Lung (tissue), 13 donors: ENCODE measurements around the gene CCDC182. TPM values are rescaled to one million over a fixed set of nuclear protein-coding genes. Genes with fewer than 3 reads are reported as not detected.

Experiments used
- ATAC-seq: fragments of 200-7000 bp; cut with Tn5 transposase; one replicate; pipeline ENCODE4 v1.9.1; 2020; ENCODE audit warnings: moderate number of reproducible peaks; ENCODE audit not compliant: insufficient read depth, low FRiP score
- DNase-seq, 3 donors: peaks; one replicate each; pipeline ENCODE4 v3.0.0-alpha.2; 2013 to 2017
- H3K27ac ChIP-seq, 2 donors: one replicate each; pipeline ENCODE4 v1.5.1; 2013; ENCODE audit warnings: mild to moderate bottlenecking in 2 of 2, moderate library complexity in 2 of 2, control low read depth in 1 of 2, inconsistent platforms in 1 of 2, low read depth in 1 of 2, low read length in 1 of 2
- H3K27me3 ChIP-seq, 3 donors: one replicate each; pipeline ENCODE4 v1.5.1; 2013; ENCODE audit warnings: low read length in 2 of 3; ENCODE audit not compliant: control insufficient read depth in 3 of 3, insufficient read depth in 3 of 3
- H3K36me3 ChIP-seq, 4 donors: one replicate each; pipeline ENCODE4 v1.5.1; 2013; ENCODE audit warnings: low read length in 4 of 4, mild to moderate bottlenecking in 1 of 4, moderate library complexity in 1 of 4; ENCODE audit not compliant: control insufficient read depth in 4 of 4, insufficient read depth in 4 of 4
- H3K4me1 ChIP-seq, 5 donors: one replicate each; pipeline ENCODE4 v1.5.1; 2013; ENCODE audit warnings: low read length in 5 of 5, mild to moderate bottlenecking in 2 of 5, moderate library complexity in 1 of 5; ENCODE audit not compliant: control insufficient read depth in 5 of 5, insufficient read depth in 5 of 5
- H3K4me3 ChIP-seq: one replicate; pipeline ENCODE4 v1.5.1; 2013; ENCODE audit warnings: mild to moderate bottlenecking, control low read depth, moderate library complexity
- H3K9ac ChIP-seq, 2 donors: one replicate each; pipeline ENCODE4 v1.5.1; 2013; ENCODE audit warnings: low read length in 2 of 2, control low read depth in 1 of 2; ENCODE audit not compliant: insufficient read depth in 1 of 2
- H3K9me3 ChIP-seq, 4 donors: one replicate each; pipeline ENCODE4 v1.5.1; 2013; ENCODE audit warnings: low read length in 3 of 4, mild to moderate bottlenecking in 1 of 4, moderate library complexity in 1 of 4; ENCODE audit not compliant: control insufficient read depth in 4 of 4, insufficient read depth in 3 of 4
- whole genome bisulfite sequencing, 2 donors: extraction: QIAGEN DNeasy Blood & Tissue Kit; methylation state at CpG; one replicate each; pipeline ENCODE4 v1.1.7; 2013; 5-methylcytosine and 5-hydroxymethylcytosine counted together
- polyA plus RNA-seq, 2 donors: library from polyadenylated mRNA; stranded (reverse); fragments of 200-250 nt; gene quantifications; one replicate each; pipeline ENCODE4 v1.2.1, GENCODE V29; 2013
- small RNA-seq: library from RNA; depleted of rRNA; stranded (forward); fragments of <200 nt; gene quantifications from one replicate; pipeline ENCODE3, GENCODE V24; 2014; ENCODE audit warnings: low replicate concordance
- total RNA-seq, 2 donors: library from RNA; depleted of rRNA in 1 of 2; stranded (reverse); fragments of >200 nt in 1 of 2; gene quantifications; one replicate each; pipeline ENCODE4 v1.2.1, GENCODE V29; 2014 to 2021
- TF ChIP-seq, protein P1 (sequence below): IDR thresholded peaks from 2 replicates; pipeline ENCODE4 v1.5.1; 2012; ENCODE audit warnings: mild to moderate bottlenecking; ENCODE audit errors: control extremely low read depth, extremely low read depth
- donor health status: control.
- donor health status: control.
- donor health status: Bipolar disorder and iron deficiency.
- donor health status: healthy.
- donor health status: DM: yes; HTN: yes; CAD: no.

CCDC182 gene
- total and polyA plus RNA-seq, 4 donors, result not detected

GRCh38 chr17:57697197-57697596 lies 47.9 kb downstream of the CCDC182 start:
- Histone ChIP-seq H3K27me3 (no peaks in the 10 kb centered on the region), H3K9ac (no peak overlapping the region), H3K36me3 (no peaks in the 10 kb centered on the region), H3K4me3 (no peak overlapping the region), H3K4me1 (peaks cover 0 to 20% (median 5%) of the 10 kb centered on the region in 5 donors), H3K9me3 (peaks cover 0 to 3% (median 1%) of the 10 kb centered on the region in 4 donors), H3K27ac (no peak overlapping the region)
- DNase-seq (no peak), ATAC-seq (no peak)
- TF ChIP-seq, protein P1, sequence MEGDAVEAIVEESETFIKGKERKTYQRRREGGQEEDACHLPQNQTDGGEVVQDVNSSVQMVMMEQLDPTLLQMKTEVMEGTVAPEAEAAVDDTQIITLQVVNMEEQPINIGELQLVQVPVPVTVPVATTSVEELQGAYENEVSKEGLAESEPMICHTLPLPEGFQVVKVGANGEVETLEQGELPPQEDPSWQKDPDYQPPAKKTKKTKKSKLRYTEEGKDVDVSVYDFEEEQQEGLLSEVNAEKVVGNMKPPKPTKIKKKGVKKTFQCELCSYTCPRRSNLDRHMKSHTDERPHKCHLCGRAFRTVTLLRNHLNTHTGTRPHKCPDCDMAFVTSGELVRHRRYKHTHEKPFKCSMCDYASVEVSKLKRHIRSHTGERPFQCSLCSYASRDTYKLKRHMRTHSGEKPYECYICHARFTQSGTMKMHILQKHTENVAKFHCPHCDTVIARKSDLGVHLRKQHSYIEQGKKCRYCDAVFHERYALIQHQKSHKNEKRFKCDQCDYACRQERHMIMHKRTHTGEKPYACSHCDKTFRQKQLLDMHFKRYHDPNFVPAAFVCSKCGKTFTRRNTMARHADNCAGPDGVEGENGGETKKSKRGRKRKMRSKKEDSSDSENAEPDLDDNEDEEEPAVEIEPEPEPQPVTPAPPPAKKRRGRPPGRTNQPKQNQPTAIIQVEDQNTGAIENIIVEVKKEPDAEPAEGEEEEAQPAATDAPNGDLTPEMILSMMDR, result no peak
- WGBS, 2 donors, result 90 to 96% methylated on average over 7 of the region's 7 CpGs

DNA sequence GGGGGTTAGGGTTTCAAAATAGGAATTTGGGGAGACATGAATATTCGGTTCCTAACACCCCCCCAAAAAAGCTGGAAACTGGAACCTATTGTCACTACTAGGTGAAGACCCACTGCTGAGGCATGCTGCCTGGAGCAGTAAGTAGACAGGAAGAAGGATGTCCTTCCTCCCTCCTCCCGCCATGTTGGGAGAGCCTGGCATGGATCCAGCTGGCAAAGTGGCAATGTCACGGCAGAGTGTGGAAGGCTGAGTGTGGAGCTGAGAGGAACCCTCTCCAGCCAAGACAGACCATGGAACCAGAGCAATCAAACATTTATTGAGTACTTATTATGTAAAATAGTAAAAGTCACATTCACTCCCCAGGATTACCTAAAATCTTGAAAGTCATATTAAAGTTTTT lies 49.0 kb downstream of the CCDC182 start:
- Histone ChIP-seq H3K36me3 (no peaks in the 10 kb centered on the region), H3K4me1 (peaks cover 0 to 18% (median 5%) of the 10 kb centered on the region in 5 donors), H3K9me3 (peaks cover 0 to 3% (median 1%) of the 10 kb centered on the region in 4 donors), H3K27ac (no peak overlapping the region), H3K9ac (no peak overlapping the region), H3K4me3 (no peak overlapping the region), H3K27me3 (no peaks in the 10 kb centered on the region)
- TF ChIP-seq, protein P1, result no peak
- ATAC-seq (no peak), DNase-seq (peak in 2 of 3 donors; percentile 20 to 31)
- 56 to 67% methylated on average over 3 of the region's 3 CpGs for WGBS, 2 donors

Small RNA genes lying within 50 kb of the gene (small RNA-seq; reads per million reads assigned to genes)
- gene RN7SKP94, result not detected

Other genes starting within 250 kb of the CCDC182 start
- gene MRPS23, start 104.7 kb upstream of the CCDC182 start, total RNA-seq, result 10 to 100 TPM; 15.7 to 43.2 TPM
- gene MRPS23, start 104.7 kb upstream of the CCDC182 start, polyA plus RNA-seq, result 10 to 100 TPM; 19.9 to 44.9 TPM
- 10 to 100 TPM; 19.7 to 55.7 TPM for gene CUEDC1, start 210.1 kb upstream of the CCDC182 start, total RNA-seq
- 10 to 100 TPM; 22.9 to 35.5 TPM for gene CUEDC1, start 210.1 kb upstream of the CCDC182 start, polyA plus RNA-seq
- gene VEZF1, start 243.0 kb upstream of the CCDC182 start, total RNA-seq, result 10 to 100 TPM; 58.3 to 78.9 TPM
- gene VEZF1, start 243.0 kb upstream of the CCDC182 start, polyA plus RNA-seq, result 10 to 100 TPM; 18.0 to 29.5 TPM